Activated CD4-positive, alpha-beta T cell treated with anti-CD3 and anti-CD28 coated beads for 1 hour (primary cell): Measurements from ENCODE around the gene WWOX.

Experiments
- DNase-seq: peaks from one replicate; pipeline ENCODE4 v3.0.0-alpha.2; 2020

WWOX gene

DNA sequence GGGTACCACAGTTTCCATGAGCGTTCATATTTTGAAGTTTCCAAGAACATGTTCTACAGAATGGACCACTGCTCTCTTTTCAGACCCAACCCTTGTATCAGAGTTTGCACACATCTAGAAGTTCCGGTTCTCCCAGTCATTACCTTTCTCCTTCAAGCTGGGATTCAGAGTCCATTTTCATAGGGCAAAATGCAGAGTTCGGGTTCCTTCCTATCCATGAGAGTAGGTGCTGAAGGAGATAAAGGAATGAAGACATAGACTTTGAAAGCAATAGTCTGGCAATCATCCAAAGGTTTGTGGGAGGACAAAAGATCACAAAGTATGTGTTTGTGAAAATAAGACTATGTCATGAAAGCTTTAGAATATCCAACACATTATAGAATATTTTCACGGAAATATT, 801.5 kb downstream of the WWOX start:
- DNase-seq: no peak

DNA sequence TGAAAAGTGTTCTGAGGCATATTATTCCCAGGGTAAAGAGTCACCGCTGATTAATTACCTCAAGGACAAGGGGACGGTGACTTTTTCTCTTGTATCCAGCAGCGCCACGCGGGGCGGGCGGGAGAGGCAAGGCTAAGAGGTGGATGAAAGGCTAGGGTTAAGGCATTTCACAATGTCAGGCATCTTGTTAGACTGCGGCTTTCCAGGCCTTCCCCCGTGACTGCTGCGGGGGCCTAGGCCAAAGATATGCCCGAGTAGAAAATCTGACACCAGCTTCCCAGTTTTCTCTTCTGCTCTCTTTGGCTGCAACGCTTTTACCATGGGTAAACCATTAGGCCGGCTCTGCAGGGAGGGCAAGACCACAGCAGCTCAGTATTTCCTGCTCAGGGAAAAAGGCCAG, 802.9 kb downstream of the WWOX start:
- DNase-seq: no peak

DNA sequence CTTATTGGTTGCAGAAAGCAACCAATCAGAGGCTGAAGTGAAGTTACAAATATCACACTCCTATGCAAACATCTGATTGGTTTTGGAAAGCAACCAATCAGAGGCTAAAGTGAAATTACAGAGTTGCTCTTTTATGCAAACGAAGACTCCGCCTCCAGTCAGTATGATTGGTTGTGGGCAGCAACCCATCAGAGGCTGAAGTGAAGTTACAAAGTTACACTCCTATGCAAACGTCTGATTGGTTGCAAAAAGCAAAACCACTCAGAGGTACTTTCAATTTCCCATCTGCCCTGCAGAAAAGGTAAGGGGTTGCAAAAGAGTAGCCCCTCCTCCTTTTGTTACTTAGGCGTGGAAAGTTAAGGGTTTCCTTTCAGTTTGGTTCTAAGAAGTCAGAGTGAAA, 803.8 kb downstream of the WWOX start:
- DNase-seq: no peak

DNA sequence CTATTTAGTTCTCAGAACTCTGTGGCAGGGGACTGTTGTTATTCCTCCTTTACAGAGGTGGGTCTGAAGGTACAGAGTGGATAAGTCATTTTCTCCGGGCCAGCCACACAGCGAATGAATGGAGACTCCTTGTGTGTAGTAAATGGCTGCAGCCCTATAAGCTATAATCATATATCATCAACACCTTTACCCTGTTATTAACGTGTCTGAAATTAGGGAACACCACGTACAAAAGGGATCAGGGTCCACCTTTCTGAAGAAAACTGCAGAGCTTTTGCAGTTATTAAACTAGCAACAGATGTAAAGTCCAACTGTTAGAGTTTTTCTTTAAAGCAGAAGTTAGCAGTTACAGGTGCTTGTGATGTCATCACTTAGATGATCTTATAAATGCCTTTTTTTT, 804.4 kb downstream of the WWOX start:
- DNase-seq: no peak

DNA sequence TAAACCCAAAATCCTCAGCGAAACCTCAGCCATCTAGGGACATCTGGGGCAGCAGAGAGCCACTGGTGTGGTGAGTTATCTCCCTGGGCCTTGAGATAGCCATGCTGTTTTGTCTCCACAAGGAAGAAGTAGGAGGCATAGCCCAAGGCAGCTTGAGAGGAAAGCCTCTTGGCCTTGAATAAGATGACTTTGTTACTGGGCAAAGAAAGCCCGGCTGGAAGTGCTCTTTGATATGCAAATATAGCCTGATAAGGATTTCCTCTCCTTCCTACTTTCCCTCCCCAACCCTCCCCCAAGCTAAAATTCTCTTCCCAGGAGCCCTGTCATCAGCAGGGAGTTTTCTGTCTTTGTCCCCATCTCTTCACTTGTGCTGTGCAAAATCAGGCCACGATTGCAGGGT, 806.7 kb downstream of the WWOX start:
- DNase-seq: no peak

DNA sequence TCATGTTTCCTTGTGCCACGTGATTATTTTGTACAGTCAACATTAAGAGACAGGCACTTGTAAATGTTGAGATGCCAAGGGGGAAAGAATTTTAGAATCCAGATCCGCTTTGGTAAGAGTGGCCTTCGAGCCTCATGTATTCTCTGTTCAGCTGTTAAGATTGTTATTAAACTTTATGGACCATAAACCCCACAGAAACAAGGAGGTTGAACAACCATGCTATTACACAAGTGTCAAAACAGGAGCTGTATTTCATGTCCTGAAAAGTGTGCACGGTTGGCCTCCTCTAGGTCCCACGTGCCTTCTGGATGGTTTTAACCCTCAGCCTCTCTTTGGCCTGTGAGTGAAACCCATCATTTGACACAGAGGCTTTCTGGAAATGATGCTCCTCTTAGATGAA, 809.8 kb downstream of the WWOX start:
- no peak for DNase-seq

DNA sequence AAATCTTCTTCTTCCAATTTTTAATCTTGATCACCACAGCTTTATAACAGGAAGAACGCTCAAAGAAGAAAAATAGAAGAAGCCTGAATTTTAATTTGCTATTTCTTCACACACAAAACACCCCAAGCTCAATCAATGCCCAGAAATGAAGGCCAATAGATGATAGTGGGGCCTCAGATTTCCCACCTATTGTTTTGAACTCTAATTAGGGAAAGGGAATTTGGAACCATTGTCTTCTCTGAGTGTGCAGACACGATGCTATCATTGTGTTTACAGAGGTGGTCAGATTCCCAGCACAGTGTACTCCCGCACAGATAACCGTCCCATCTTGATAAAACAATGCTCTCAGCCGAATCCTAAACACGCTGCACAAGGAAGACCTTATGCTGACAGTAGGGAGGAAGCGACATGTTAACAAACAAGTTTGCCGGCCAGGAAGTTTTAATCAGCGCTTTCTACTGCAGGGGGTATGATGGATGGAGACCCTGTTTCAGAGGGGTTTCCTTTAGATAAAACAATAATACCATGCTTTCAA, 816.4 kb downstream of the WWOX start:
- no peak for DNase-seq

DNA sequence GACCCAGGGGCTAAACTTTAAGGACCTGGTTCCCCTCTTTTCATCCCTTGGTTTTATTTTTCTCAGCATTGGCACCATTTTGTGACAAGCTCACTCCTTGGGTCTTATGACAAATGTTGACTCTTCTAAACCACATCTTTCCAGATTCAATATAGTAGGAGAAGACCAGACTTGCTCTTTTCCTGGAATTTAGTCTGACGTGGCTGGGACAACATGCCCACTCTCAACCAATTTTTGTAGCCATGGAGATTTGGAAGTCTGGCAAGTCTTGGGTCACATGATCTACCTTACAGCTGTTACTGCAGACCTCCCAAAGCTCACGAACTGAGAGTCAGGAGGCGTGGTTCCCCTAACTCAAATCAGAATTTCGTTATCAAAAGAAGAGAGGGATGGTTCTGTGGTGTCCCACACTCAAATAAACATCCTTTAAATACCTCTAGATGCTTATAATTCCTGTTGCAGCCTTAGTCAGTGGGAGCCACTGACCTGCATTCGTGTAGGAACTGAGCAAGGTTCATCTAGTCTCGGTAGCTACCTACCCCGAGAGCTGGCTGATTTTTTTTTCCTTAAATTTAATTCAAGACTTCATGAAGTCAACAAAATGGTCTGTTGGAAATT, 817.6 kb downstream of the WWOX start:
- DNase-seq: no peak

DNA sequence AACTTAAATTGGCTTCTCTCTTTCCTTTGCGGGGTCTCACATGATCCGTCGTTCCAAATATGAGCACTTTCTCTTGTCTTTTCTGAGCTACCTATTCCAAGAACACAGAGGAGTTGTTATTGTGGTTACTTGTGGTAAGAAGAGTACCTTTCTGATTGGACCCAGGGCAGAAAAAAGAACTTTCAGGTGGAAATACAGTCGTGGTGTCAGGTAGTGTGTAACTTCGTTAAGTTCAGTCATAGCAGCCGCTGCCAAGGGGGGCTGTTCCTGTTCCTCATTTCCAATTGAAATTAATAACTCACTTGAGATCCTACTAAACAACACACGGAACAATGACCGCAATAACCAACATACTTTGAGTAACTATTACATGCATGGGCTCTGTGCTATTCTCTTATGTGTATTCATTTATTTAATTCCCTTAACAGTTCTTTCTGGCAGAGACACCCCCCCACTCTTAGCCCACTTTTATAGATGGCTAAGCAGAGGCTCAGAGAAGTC, 819.4 kb downstream of the WWOX start:
- DNase-seq: no peak

DNA sequence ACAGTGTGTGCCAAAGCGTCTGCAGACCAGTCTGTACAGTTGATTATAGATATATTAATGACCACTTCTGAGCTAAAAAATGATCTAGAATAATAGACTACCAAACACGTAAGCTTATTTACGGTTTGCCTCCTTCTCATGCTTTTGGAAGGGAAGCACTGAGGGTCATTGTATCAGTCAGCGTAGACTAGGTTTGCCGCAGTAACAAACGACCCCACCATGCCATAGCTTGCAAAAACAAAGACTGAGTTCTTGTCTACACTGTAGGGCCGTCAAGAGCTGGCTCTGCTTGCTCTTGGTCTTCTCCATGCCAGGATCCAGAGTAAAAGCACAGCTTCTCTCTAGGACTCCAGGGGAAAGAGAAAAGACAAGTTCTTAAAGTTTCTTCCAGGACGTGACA, 820.4 kb downstream of the WWOX start:
- no peak for DNase-seq

DNA sequence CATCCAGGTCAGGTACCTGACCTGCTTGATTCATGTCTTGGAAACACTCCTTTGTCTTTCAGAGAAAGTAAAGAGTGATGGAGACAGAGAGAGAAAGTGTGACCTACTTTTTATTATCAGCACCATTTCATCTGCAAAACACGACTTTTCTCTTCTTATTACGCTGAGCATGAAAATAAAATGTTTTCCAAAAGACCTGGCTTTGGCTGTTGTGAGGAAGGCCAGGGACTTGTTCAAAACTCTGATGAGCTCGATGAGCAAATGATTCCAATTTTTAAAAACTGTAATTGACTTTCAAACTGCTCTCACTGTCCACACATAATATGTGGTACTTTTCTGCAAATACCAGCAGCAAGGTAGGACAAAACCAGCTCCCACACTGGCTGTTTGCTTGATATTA, 821.2 kb downstream of the WWOX start:
- no peak for DNase-seq

DNA sequence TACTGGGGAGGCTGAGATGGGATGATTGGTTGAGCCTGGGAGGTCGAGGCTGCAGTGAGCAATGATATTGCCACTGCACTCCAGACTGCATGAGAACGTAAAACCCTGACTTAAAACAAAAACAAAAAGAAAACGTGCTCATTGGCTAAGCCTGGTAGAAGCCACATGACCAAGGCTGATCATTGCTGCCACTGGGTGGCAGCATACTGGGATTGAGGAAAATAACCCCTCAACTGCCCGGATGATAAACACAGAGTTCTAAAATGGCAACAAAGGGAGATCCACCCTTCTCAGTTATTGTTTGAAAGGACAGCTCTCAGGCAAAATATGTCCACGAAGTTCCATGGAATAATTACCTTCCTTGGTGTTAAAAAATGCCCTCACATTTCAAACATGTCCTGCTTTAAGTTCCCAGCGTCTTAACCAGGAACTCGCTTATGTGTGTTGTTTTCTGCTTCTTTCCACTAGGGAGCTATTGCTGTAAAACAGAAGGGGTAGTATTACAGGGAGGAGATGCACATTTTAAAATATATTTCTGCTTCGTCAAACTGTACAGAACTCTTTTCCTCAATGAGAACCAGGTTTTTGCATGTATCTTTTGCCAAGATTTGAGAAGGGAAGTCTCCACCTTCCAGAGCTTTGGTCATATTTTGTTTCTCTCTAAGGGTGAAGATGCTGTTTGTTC, 825.8 kb downstream of the WWOX start:
- no peak for DNase-seq

DNA sequence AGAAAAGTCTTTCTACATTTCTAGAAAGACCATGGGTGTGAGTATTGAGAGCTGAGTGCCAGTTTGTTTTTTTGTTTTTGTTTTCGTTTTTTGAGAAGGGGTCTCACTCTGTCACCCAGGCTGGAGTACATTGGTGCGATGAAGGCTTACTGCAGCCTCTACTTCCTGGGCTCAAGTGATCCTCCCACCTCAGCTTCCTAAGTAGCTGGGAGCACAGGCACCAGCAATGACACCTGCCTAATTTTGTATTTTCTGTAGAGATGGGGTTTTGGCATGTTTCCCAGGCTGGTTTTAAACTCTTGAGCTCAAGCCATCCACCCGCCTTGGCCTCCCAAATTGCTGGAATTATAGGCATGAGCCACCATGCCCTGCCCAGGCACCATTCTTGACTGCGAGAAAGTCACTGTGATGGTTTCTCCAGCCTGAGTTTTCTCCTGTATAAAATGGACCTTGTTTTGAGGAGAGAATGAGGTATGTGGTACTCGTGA, 827.3 kb downstream of the WWOX start:
- no peak for DNase-seq

DNA sequence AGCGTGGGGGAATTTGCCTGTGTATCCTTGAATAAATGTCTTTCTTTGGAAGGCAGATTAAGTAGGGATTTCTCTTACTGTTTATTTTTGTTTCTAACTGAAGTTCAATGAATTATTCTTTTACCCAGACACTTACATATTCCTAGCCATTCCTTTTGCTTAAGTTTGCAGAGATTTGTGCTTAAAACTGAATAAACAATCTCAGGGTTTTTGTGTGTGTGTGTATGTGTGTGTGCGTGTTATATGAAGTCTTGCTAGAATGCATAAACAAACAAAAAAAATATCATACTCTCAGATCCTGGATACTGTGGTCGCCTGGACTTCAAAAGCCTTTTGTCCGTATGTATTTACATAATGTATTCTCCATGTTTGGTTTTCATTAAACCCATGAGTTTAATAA, 828.3 kb downstream of the WWOX start:
- no peak for DNase-seq

DNA sequence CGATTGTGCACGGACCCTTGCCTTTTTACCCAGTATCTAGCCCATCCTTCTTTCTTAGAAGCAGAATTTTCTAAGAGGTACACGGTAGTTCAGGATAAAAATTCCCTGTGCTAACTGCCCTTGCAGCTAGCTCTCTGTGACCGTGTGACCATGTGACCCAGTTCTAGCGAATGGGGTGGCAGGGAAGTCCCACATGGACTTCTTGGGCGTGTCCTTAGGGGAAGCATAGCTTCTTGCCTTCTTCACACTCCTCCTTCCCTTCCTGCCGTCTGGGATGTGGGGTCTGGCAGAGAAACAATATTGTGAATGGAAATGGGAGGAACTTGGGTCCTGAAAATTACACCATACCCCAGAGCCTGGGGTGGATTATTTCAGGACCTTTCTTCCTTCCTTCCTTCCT, 830.4 kb downstream of the WWOX start:
- DNase-seq: no peak

DNA sequence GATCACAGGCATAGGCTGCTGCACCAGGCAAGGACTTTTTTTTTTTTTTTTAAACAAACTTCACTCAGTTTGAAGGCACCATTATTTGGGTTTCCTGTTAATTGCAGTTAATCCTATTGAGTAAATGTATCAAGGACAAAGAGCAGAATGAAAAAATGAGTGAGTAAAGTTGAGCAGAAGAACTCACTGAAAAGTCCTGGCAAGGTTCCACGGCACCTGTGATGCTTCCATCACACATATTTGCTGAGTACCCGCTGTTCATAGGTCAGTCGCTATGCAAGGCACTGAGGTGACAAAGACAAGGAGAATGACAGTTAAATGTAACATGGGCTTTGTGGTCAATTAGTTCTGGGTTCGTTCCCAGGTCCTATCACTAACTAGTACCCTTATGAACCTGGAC, 831.1 kb downstream of the WWOX start:
- DNase-seq: no peak

DNA sequence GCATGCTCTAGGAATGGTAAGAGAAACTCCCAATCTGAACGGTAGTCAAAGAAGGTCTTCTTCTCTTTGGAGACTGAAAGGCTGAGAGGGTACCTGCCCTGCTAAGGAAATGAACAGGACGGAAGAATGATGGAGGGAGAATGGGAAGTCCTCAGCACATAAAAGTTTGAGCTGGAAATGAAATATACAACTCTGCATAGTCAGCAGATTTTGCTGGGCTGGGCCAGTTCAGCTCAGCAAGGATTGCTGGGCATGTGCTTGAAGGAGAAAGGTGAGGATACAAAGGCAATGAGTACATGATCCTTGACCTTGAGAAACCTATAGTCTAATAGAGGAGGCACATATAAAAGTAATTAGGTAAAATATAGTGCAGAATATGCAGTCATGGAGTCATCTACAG, 831.8 kb downstream of the WWOX start:
- DNase-seq: no peak

DNA sequence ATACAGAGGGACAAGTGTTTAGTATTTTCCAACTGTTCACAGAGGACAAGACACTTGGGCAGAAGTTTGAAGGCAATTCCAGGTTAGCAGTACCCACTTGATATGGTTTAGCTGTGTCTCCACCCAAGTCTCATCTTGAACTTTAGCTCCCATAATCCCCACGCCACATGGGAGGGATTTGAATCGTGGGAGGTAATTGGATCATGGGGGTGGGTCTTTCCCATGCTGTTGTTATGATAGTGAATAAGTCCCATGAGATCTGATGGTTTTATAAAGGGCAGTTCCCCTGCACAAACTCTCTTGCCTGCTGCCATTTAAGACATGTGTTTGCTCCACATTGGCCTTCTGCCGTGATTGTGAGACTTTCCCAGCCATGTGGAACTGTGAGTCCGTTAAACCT, 832.2 kb downstream of the WWOX start:
- no peak for DNase-seq

DNA sequence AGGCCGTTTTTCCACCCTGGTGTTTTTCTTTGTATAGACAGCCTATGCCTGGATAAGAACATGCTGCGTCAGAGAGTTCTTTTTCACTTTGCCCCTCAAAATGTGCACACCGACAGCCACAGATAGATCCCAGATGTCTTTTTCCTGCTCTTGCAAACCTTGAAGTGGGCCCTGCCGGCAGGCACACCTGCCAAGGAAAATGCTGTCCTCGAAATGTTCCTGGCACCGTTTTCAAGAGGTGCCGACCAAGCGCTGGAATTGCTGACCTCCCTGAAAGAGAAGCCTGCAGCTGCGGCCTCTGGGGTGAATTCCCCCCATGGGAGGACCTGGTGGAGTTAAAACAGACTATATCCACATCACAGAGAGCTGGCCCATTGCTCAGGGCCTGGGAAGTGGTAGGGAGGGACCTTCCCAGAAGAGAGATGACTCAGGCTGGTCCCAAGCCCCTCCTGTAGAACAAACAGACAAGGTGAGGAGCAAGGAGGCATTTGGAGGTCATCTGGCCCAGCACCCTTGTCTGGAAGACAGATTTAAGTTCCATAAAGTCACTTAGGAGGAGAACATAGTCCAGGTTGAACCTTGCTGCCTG, 833.0 kb downstream of the WWOX start:
- no peak for DNase-seq

DNA sequence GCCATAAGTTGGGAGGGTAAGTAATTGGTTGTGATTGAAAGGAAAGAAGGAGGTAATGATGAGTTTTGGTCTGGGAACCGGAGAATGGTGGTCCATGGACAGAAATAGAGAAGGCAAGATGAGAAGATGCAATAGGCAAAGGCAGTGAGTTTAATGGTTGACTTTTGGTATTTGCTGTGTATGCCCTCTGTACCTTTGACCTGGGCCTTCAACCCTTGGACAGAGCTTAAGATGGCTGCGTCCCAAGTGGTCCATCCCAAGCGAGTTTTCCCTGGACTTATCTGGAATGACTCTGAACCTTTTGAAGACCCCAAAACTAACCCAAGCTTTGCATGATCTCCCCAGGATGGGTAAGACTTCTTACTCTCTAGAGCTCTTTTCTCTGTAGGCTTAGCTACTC, 836.6 kb downstream of the WWOX start:
- no peak for DNase-seq

DNA sequence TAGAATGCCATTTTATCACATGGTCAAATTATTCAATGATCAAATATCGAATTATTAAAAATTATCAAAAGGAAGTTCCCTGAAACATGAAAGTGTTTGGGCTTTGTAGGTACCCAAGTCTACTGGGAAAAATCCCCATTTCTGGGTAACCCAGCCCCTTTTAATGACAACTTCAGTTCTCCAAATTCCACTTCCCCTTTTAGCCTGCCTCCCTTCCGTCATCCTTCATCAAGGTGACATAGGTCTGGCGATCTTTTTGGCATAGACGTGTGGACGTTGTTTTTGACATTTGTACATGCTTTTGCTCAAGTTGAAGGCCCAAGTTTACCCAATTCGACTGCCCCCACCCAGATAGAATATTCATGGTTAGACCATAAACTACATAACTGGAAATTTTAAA, 840.1 kb downstream of the WWOX start:
- DNase-seq: no peak

DNA sequence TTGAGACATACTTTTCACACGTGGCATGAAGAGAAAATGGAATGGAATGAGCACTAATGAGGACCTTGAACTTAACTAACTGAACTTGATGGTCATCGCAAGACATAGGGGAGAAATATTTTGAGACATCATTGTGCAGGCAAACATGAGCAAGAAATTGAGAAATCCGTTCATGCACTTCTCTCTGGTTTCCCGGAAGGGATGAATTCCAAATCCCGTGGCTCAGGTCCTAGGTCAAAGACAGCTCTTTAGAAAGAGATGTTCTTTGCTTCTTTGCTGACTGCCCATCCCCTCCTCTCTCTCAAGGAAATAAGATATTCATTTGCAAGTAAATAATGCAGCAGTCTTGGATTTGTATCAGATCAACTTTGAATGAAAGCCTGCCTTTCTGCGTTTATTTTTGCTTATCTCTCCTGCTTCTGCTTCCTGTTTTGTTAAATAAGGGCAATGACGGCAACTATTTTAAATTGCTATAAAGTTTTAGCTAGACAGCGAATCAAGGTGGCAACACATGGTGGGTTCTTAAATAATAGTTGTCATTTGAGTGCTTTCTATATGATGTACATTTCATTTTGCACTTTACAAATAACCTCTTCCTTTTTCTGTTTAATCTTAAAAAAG, 843.3 kb downstream of the WWOX start:
- DNase-seq: no peak

DNA sequence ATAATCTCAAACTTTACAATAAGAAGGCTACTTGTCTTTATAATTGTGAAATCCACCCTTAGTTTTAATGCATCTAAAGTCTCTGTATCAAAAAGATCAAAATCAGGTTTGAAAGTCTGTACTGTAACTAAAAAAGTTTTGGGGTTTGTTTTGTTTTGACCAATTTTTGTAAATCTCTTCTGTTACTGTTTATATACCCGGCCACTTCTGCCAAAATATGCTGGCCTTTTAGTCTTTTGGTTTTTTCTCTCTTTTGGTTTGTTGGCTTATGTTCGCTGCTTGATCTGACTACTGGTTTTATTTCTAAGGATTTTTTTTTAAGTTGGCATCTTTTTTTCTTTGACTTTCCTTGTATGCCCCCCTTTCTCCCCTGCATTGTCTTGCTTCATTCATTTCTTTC, 845.9 kb downstream of the WWOX start:
- DNase-seq: no peak

DNA sequence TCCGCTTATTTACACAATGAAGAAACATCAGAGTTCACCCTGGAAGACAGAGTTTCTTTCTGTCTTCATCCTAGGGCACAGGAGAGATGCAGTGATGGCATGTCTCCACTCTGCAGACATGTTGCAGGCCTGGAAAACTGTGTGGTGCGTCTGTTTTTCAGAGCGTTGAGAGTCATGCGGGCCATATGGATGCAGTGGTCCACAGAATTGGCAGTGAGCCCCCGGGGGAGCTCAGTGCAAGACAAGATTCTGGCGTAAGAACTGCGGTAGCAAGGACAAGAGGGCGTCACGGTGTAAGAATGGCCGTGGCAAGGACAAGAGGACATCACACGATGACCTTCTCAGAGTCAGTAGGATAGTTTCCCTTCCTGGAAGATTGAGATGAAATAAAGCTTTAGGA, 847.1 kb downstream of the WWOX start:
- DNase-seq: no peak
